H1 (cell line): Measurements from ENCODE around the gene NRXN3. TPM values are rescaled to one million over a fixed set of nuclear protein-coding genes. Genes with fewer than 3 reads are reported as not detected.

Source experiments
- CTCF ChIA-PET: fragments of 300-600 bp; sonication (Branson Sonifier 250); formaldehyde crosslinking; loops from one replicate; lab custom pipeline; 2021; ENCODE audit not compliant: partially characterized antibody; lab: Charles Lee
- POLR2A ChIA-PET: fragments of 300-600 bp; sonication (Branson Sonifier 250); formaldehyde crosslinking; loops from one replicate; lab custom pipeline; 2021; ENCODE audit warnings: inconsistent platforms; ENCODE audit not compliant: partially characterized antibody; lab: Charles Lee
- DNase-seq, 2 experiments: peaks; one replicate each; pipeline versions ENCODE4 v3.0.0 to v3.0.0-alpha.2; 2010 to 2022; ENCODE audit warnings: low spot score in 2 of 2, low read depth in 1 of 2, mixed read lengths in 1 of 2
- FAIRE-seq: peaks from 2 replicates; lab custom pipeline; 2011; peaks lifted over from hg19 to GRCh38; lab: Jason Lieb, UNC
- H2AFZ ChIP-seq: 2 replicates; pipeline ENCODE4 v1.8.1; 2012; ENCODE audit warnings: low read length, inconsistent platforms
- H2AK5ac ChIP-seq: 2 replicates; pipeline ENCODE4 v1.6.1; 2013; ENCODE audit warnings: low read depth, low read length
- H2BK120ac ChIP-seq: replicated peaks from 2 replicates; pipeline ENCODE3; 2013; ENCODE audit warnings: low read depth, low read length, inconsistent platforms
- H2BK12ac ChIP-seq: 2 replicates; pipeline ENCODE4 v1.6.1; 2013; ENCODE audit warnings: low read depth, low read length
- H2BK15ac ChIP-seq: 2 replicates; pipeline ENCODE4 v1.6.1; 2013; ENCODE audit warnings: low read length
- H2BK20ac ChIP-seq: 2 replicates; pipeline ENCODE4 v1.6.1; 2013; ENCODE audit warnings: low read length
- H2BK5ac ChIP-seq: 2 replicates; pipeline ENCODE4 v1.6.1; 2013; ENCODE audit warnings: low read depth, low read length
- H3K14ac ChIP-seq: 2 replicates; pipeline ENCODE4 v1.6.1; 2013; ENCODE audit warnings: inconsistent platforms; ENCODE audit not compliant: insufficient read length
- H3K18ac ChIP-seq: 2 replicates; pipeline ENCODE4 v1.6.1; 2013; ENCODE audit warnings: low read length; ENCODE audit errors: extremely low read depth
- H3K23ac ChIP-seq: 2 replicates; pipeline ENCODE4 v1.6.1; 2013; ENCODE audit warnings: inconsistent platforms; ENCODE audit not compliant: insufficient read length
- H3K23me2 ChIP-seq: 2 replicates; pipeline ENCODE4 v1.6.1; 2013; ENCODE audit warnings: low read depth, low read length
- H3K27ac ChIP-seq: 2 replicates; pipeline ENCODE4 v1.6.1; 2011; ENCODE audit warnings: low read depth, low read length, inconsistent platforms
- H3K27me3 ChIP-seq, 4 experiments: replicated peaks in 1 of 4; 1 replicate in 1 of 4; 2 replicates in 3 of 4; pipeline versions ENCODE4 v1.6.1 to v1.8.1; 2011 to 2013; ENCODE audit warnings: low read length in 3 of 4, mild to moderate bottlenecking in 3 of 4, inconsistent platforms in 2 of 4, mixed read lengths in 2 of 4, moderate library complexity in 1 of 4; ENCODE audit not compliant: control insufficient read depth in 3 of 4, insufficient read depth in 3 of 4; ENCODE audit errors: extremely low read depth in 1 of 4
- H3K36me3 ChIP-seq, 4 experiments: 2 replicates each; pipeline versions ENCODE4 v1.6.1 to v1.8.1; 2011 to 2013; ENCODE audit warnings: mild to moderate bottlenecking in 4 of 4, low read length in 3 of 4, moderate library complexity in 2 of 4, control low read depth in 1 of 4, inconsistent platforms in 1 of 4; ENCODE audit not compliant: insufficient read depth in 4 of 4, control insufficient read depth in 2 of 4
- H3K4ac ChIP-seq: replicated peaks from 2 replicates; pipeline ENCODE3; 2013; ENCODE audit warnings: low read length, low read depth, mixed read lengths, inconsistent platforms; ENCODE audit not compliant: insufficient read length
- H3K4me1 ChIP-seq, 4 experiments: replicated peaks in 1 of 4; 1 replicate in 1 of 4; 2 replicates in 3 of 4; pipeline versions ENCODE4 v1.6.1 to v1.8.1; 2011 to 2013; ENCODE audit warnings: low read length in 3 of 4, inconsistent platforms in 2 of 4, mixed read lengths in 1 of 4; ENCODE audit not compliant: insufficient read depth in 4 of 4, control insufficient read depth in 3 of 4
- H3K4me2 ChIP-seq, 2 experiments: 2 replicates each; pipeline versions ENCODE4 v1.6.1 to v1.8.1; 2011 to 2013; ENCODE audit warnings: low read depth in 2 of 2, low read length in 2 of 2, control low read depth in 1 of 2, inconsistent platforms in 1 of 2, mild to moderate bottlenecking in 1 of 2; ENCODE audit not compliant: insufficient read depth in 1 of 2
- H3K4me3 ChIP-seq, 4 experiments: fragments of 200-600, 300-600 bp in 1 of 4; sonication (generic), shearing (Covaris generic), sonication (Bioruptor Twin) in 1 of 4; 2 replicates each; pipeline versions ENCODE4 v1.5.1 to v1.8.1; 2011 to 2016; ENCODE audit warnings: low read length in 4 of 4, low read depth in 3 of 4, control low read depth in 2 of 4, inconsistent platforms in 2 of 4, mild to moderate bottlenecking in 2 of 4, mixed read lengths in 1 of 4, moderate library complexity in 1 of 4; ENCODE audit not compliant: insufficient read depth in 2 of 4; ENCODE audit errors: extremely low read depth in 1 of 4
- H3K56ac ChIP-seq: replicated peaks from 2 replicates; pipeline ENCODE3; 2013; ENCODE audit warnings: low read depth, mild to moderate bottlenecking, mixed read lengths, low read length, inconsistent platforms; ENCODE audit not compliant: insufficient read length
- H3K79me1 ChIP-seq: 2 replicates; pipeline ENCODE4 v1.6.1; 2013; ENCODE audit warnings: low read depth, low read length, control low read depth
- H3K79me2 ChIP-seq, 2 experiments: 2 replicates each; pipeline versions ENCODE4 v1.6.1 to v1.8.1; 2012 to 2013; ENCODE audit warnings: low read length in 2 of 2, mild to moderate bottlenecking in 2 of 2, inconsistent platforms in 1 of 2; ENCODE audit not compliant: insufficient read depth in 2 of 2, control insufficient read depth in 1 of 2
- H3K9ac ChIP-seq, 4 experiments: replicated peaks in 1 of 4; 1 replicate in 1 of 4; 2 replicates in 3 of 4; pipeline versions ENCODE4 v1.6.1 to v1.8.1; 2011 to 2013; ENCODE audit warnings: low read depth in 3 of 4, low read length in 3 of 4, control low read depth in 2 of 4, mild to moderate bottlenecking in 2 of 4, moderate library complexity in 2 of 4, inconsistent platforms in 1 of 4; ENCODE audit errors: extremely low read depth in 1 of 4
- H3K9me3 ChIP-seq, 2 experiments: 2 replicates each; pipeline versions ENCODE4 v1.6.1 to v1.8.1; 2012 to 2013; ENCODE audit warnings: mild to moderate bottlenecking in 2 of 2, moderate library complexity in 2 of 2, control low read depth in 1 of 2, inconsistent platforms in 1 of 2, low read depth in 1 of 2, low read length in 1 of 2, mixed read lengths in 1 of 2; ENCODE audit not compliant: insufficient read depth in 2 of 2
- H4K20me1 ChIP-seq, 2 experiments: replicated peaks in 1 of 2; 2 replicates each; pipeline versions ENCODE3 to v1.8.1; 2011 to 2013; ENCODE audit warnings: inconsistent platforms in 2 of 2, low read length in 2 of 2, mild to moderate bottlenecking in 1 of 2; ENCODE audit not compliant: insufficient read depth in 2 of 2, control insufficient read depth in 1 of 2
- H4K5ac ChIP-seq: 2 replicates; pipeline ENCODE4 v1.6.1; 2013; ENCODE audit warnings: low read length, low read depth, mixed read lengths, inconsistent platforms; ENCODE audit not compliant: insufficient read length
- H4K8ac ChIP-seq: 2 replicates; pipeline ENCODE4 v1.8.0; 2013; ENCODE audit warnings: mild to moderate bottlenecking, moderate library complexity, low read length, inconsistent platforms; ENCODE audit not compliant: insufficient read depth; ENCODE audit errors: extremely low read depth
- H4K91ac ChIP-seq: replicated peaks from 2 replicates; pipeline ENCODE3; 2013; ENCODE audit warnings: low read length, mixed read lengths, inconsistent platforms; ENCODE audit not compliant: insufficient read length
- CEBPB ChIP-seq: IDR thresholded peaks from 2 replicates; pipeline ENCODE4 v1.6.1; 2012; ENCODE audit warnings: low read depth, low read length
- RBBP5 ChIP-seq: IDR thresholded peaks from 2 replicates; pipeline ENCODE4 v1.7.1; 2012; ENCODE audit warnings: low read depth, mild to moderate bottlenecking, inconsistent platforms, low read length, moderate library complexity, borderline replicate concordance
- WGBS, 2 experiments: shearing (Covaris generic) in 1 of 2; methylation state at CpG; one replicate each; pipeline versions ENCODE4 v1.1.6 to v1.1.7; 2013 to 2015; ENCODE audit warnings: low lambda C conversion rate in 2 of 2, mixed read lengths in 2 of 2, inconsistent platforms in 1 of 2, low coverage in 1 of 2, missing lambda C conversion rate in 1 of 2; ENCODE audit not compliant: insufficient replicate concordance in 2 of 2, insufficient coverage in 1 of 2, insufficient read length in 1 of 2; ENCODE audit errors: extremely low coverage in 1 of 2, missing lambda C conversion rate in 1 of 2; 5-methylcytosine and 5-hydroxymethylcytosine counted together
- polyA plus RNA-seq, 7 experiments: library from polyadenylated mRNA; depleted of rRNA in 3 of 7; stranded (reverse) in 5 of 7; unstranded in 2 of 7; fragments of >200 nt in 5 of 7; fragments of 200-250 nt in 2 of 7; gene quantifications; 1 replicate in 5 of 7; 2 replicates in 1 of 7; 4 replicates in 1 of 7; pipeline versions ENCODE4 v1.2.1 to v1.2.3, GENCODE V29; 2011 to 2013; ENCODE audit warnings: missing spikeins in 2 of 7, mixed read lengths in 2 of 7
- total RNA-seq: library from RNA; stranded (reverse); fragmentation: NEBNext Ultra II Directional; extraction: Animal tissue kit (Norgen Biotek cat#: 25700); gene quantifications from 2 replicates; pipeline ENCODE4 v1.2.1, GENCODE V29; 2021

Gene NRXN3
- total and polyA plus RNA-seq, 2 of the 8 experiments (the other 6 are each of a cell fraction or from before 2014, with no cell fraction given), result 2.6 to 4.1 TPM

DNA sequence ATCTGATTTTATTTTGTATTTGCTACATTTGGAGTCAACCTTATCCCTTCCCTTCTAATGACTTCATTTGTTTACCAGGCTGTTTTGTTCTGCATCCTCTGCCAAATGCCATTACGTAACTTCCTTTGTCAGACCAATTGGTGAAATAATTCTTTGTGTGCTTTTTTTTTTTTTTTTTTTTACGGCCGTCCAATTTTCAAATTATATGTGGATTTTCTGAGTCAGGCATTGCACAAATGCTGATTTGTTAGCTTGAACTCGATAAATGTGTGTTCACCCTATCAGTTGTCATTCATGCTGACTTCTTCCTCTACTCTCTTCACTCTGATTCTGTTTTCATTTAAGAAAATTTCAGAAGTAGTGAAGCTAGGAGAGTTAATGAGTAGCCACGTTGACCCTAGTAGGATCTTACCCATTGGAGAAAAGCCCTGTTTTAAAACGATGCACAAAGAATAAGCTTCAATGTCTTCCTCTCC, 1654.9 kb downstream of the NRXN3 start:
- POLR2A ChIA-PET, result no interaction called here
- H2BK120ac ChIP-seq, result no peak overlapping the region
- H3K36me3 ChIP-seq, result no peaks in the 10 kb centered on the region
- H2BK12ac ChIP-seq, result no peak overlapping the region
- H3K4me3 ChIP-seq, result no peak overlapping the region
- H4K8ac ChIP-seq, result no peak overlapping the region
- 95% methylated on average over 6 of the region's 6 CpGs; no CpG with 5 or more reads in 1 of the 2 experiments for WGBS, 2 experiments
- H3K9ac ChIP-seq, result no peak overlapping the region
- no peak overlapping the region for H3K23ac ChIP-seq
- H3K14ac ChIP-seq, result no peak overlapping the region
- no peaks in the 10 kb centered on the region for H4K20me1 ChIP-seq
- CTCF ChIA-PET, result interaction anchor here (1.5 to 1.8 kb wide), 2 partner anchors 10 to 16 kb away, joined by 4 to 5 read pairs; no protein-coding TSS in a partner anchor
- no peaks in the 10 kb centered on the region for H3K79me1 ChIP-seq
- H3K23me2 ChIP-seq, result no peaks in the 10 kb centered on the region
- no peak overlapping the region for H4K5ac ChIP-seq
- H2BK20ac ChIP-seq, result no peak overlapping the region
- no peak overlapping the region for H2AFZ ChIP-seq
- DNase-seq, result no peak
- H3K4me1 ChIP-seq, result peaks cover 0 to 13% (median 2%) of the 10 kb centered on the region in 4 experiments; a peak in 3 of 7 replicates
- TF ChIP-seq CEBPB (0 out of 2 replicates have a peak, but pooled peaks have one; percentile 5), RBBP5 (no peak)
- H3K27me3 ChIP-seq, result peaks cover 0 to 2% (median 0%) of the 10 kb centered on the region in 4 experiments; a peak in 1 of 7 replicates
- H2AK5ac ChIP-seq, result no peak overlapping the region
- no peak overlapping the region for H3K18ac ChIP-seq
- H3K27ac ChIP-seq, result no peak overlapping the region
- H2BK15ac ChIP-seq, result no peak overlapping the region
- H3K4ac ChIP-seq, result no peak overlapping the region
- H3K9me3 ChIP-seq, result no peaks in the 10 kb centered on the region
- no peaks in the 10 kb centered on the region for H3K79me2 ChIP-seq
- no peak for FAIRE-seq
- no peak overlapping the region for H3K56ac ChIP-seq
- no peak overlapping the region for H4K91ac ChIP-seq
- no peak overlapping the region for H3K4me2 ChIP-seq
- H2BK5ac ChIP-seq, result no peak overlapping the region
